AG04450 (cell line): ENCODE results near the gene ARNT2. TPM values are rescaled to one million over a fixed set of nuclear protein-coding genes. Genes with fewer than 3 reads are reported as not detected.

Source experiments
- CTCF ChIA-PET: fragments of 300-600, 350-600 bp; formaldehyde crosslinking; extraction: SDS; loops from one replicate; lab custom pipeline; 2022; ENCODE audit warnings: antibody characterized with exemption, inconsistent platforms; lab: Charles Lee
- POLR2A ChIA-PET: fragments of 350-600 bp; formaldehyde crosslinking; extraction: SDS; loops from one replicate; lab custom pipeline; 2021; ENCODE audit warnings: antibody characterized with exemption, inconsistent platforms; lab: Yijun Ruan, JAX
- DNase-seq: peaks from one replicate; pipeline ENCODE4 v3.0.0-alpha.2; 2011; ENCODE audit warnings: low read depth, low spot score
- H3K27ac ChIP-seq: one replicate; pipeline ENCODE4 v1.5.1; 2012; ENCODE audit warnings: low read depth, low read length, control low read depth
- H3K27me3 ChIP-seq: one replicate; pipeline ENCODE4 v1.6.0; 2012; ENCODE audit warnings: low read length; ENCODE audit not compliant: control insufficient read depth, insufficient read depth
- H3K4me3 ChIP-seq: 2 replicates; pipeline ENCODE4 v1.5.1; 2011; ENCODE audit warnings: mild to moderate bottlenecking, low read depth, low read length, control low read depth
- H3K9me3 ChIP-seq: 2 replicates; pipeline ENCODE4 v1.5.1; 2012; ENCODE audit warnings: low read length; ENCODE audit not compliant: control insufficient read depth, insufficient read depth
- CTCF ChIP-seq: IDR thresholded peaks from 2 replicates; pipeline ENCODE4 v1.5.1; 2011; ENCODE audit warnings: low read depth, low read length, control low read depth, inconsistent platforms
- polyA plus RNA-seq: library from polyadenylated mRNA; depleted of rRNA; stranded (reverse); fragments of >200 nt; gene quantifications from 2 replicates; pipeline ENCODE4 v1.2.3, GENCODE V29; 2011

Gene ARNT2
- polyA plus RNA-seq, 1 experiment, result 36.8 TPM

GRCh38 chr15:80629355-80629754, 225.2 kb downstream of the ARNT2 start:
- no peak for DNase-seq
- H3K27me3 ChIP-seq, result no peaks in the 10 kb centered on the region
- peaks cover 3% of the 10 kb centered on the region; the same call in 1 of the 2 replicates for H3K9me3 ChIP-seq
- TF ChIP-seq CTCF, result no peak
- no peak overlapping the region for H3K27ac ChIP-seq
- no peak overlapping the region for H3K4me3 ChIP-seq
- ChIA-PET POLR2A (no interaction called here), CTCF (interaction anchor here (1.2 kb wide), 1 partner anchor 10 kb away, joined by 8 read pairs; no protein-coding TSS in a partner anchor)

GRCh38 chr15:80630981-80631380, 226.8 kb downstream of the ARNT2 start:
- TF ChIP-seq CTCF, result no peak
- ChIA-PET POLR2A (no interaction called here), CTCF (interaction anchor here (0.7 to 1.6 kb wide), 3 partner anchors 9 to 63 kb away, joined by 3 to 5 read pairs (median 3); no protein-coding TSS in a partner anchor)
- H3K27ac ChIP-seq, result no peak overlapping the region
- H3K4me3 ChIP-seq, result no peak overlapping the region
- DNase-seq, result no peak
- no peaks in the 10 kb centered on the region; the same call in 1 of the 2 replicates for H3K9me3 ChIP-seq
- no peaks in the 10 kb centered on the region for H3K27me3 ChIP-seq

GRCh38 chr15:80633221-80633620, 229.0 kb downstream of the ARNT2 start:
- no peak overlapping the region for H3K4me3 ChIP-seq
- CTCF ChIA-PET, result no interaction called here
- no peaks in the 10 kb centered on the region for H3K27me3 ChIP-seq
- no peak for TF ChIP-seq CTCF
- H3K9me3 ChIP-seq, result no peaks in the 10 kb centered on the region; the same call in 1 of the 2 replicates
- POLR2A ChIA-PET, result no interaction called here
- no peak overlapping the region for H3K27ac ChIP-seq
- no peak for DNase-seq

- POLR2A ChIA-PET, result no interaction called here
- CTCF ChIA-PET, result no interaction called here
- Histone ChIP-seq H3K9me3 (peaks cover 11% of the 10 kb centered on the region; the same call in 1 of the 2 replicates), H3K27me3 (no peaks in the 10 kb centered on the region), H3K4me3 (no peak overlapping the region), H3K27ac (no peak overlapping the region)
- DNase-seq, result no peak
- no peak for TF ChIP-seq CTCF
These were observed 231.8 kb downstream of the ARNT2 start for GRCh38 chr15:80635953-80636352.

GRCh38 chr15:80636675-80637074, 232.5 kb downstream of the ARNT2 start:
- DNase-seq, result no peak
- Histone ChIP-seq H3K27me3 (no peaks in the 10 kb centered on the region), H3K27ac (no peak overlapping the region), H3K9me3 (peaks cover 16% of the 10 kb centered on the region; the same call in 1 of the 2 replicates), H3K4me3 (no peak overlapping the region)
- ChIA-PET CTCF (no interaction called here), POLR2A (no interaction called here)
- no peak for TF ChIP-seq CTCF
